ENCODE measurements around the gene ALX4. TPM values are rescaled to one million over a fixed set of nuclear protein-coding genes. Genes with fewer than 3 reads are reported as not detected.

The ALX4 gene
- polyA plus RNA-seq, 1 of the 3 experiments (the other 2 are of a cell fraction): under 0.01 TPM

DNA sequence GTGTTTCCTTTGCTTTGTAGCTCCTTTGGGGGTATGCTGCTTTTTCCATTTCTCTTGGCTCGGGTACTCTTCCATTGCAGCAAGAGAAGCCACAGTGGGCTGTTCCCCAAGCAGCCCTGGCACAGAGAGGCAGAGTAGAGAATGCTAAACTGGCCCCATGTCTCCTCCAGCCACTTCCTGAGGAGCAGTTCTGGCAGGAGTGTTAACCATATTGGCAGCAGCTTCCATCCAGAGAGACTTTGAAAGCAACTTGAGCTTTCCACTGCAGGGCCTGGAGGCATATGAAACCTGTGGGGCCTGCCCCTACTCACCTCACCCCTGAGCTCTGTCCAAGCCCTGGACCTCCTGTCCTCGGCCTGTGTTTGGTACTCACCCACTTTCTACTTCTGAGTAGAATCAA is 61.8 kb downstream of the ALX4 start:
- H3K27ac ChIP-seq (ENCODE audit: low read depth in 2 of 2, low read length in 1 of 2): no peak overlapping the region
- H3K36me3 ChIP-seq (replicated peaks in 1 of 2; ENCODE audit: control insufficient read depth in 1 of 2, insufficient read depth in 2 of 2, low read length in 1 of 2): peaks cover 0 to 4% of the 10 kb centered on the region in 2 experiments
- no peak overlapping the region for H3K4me3 ChIP-seq (ENCODE audit: low read depth in 2 of 2, low read length in 1 of 2)
- no peaks in the 10 kb centered on the region for H3K79me2 ChIP-seq (ENCODE audit: insufficient read depth)
- H4K20me1 ChIP-seq (ENCODE audit: insufficient read depth): no peaks in the 10 kb centered on the region
- H3K9me3 ChIP-seq: peaks cover 8% of the 10 kb centered on the region; the same call in 1 of the 2 replicates
- peaks cover 17% of the 10 kb centered on the region for H3F3A ChIP-seq (replicated peaks; ENCODE audit: insufficient read depth)
- WGBS (ENCODE audit: low lambda C conversion rate): 90% methylated on average over 2 of the region's 2 CpGs
- DNase-seq: no peak
- H3K4me2 ChIP-seq: no peak overlapping the region
- H3K4me1 ChIP-seq (ENCODE audit: control insufficient read depth in 1 of 2, insufficient read depth in 2 of 2, low read depth in 1 of 2, low read length in 1 of 2): peaks cover 19 to 46% of the 10 kb centered on the region in 2 experiments
- H2AFZ ChIP-seq (ENCODE audit: low read depth): no peak overlapping the region
- H3K9ac ChIP-seq: no peak overlapping the region
- no peaks in the 10 kb centered on the region for H3K27me3 ChIP-seq (ENCODE audit: insufficient read depth)
- H3K9me2 ChIP-seq: no peaks in the 10 kb centered on the region
- ChIA-PET POLR2A (no interaction called here), CTCF (interaction anchor here (0.6 to 2.5 kb wide), 6 partner anchors 11 to 153 kb away, joined by 3 to 8 read pairs (median 4); partner anchors contain the start of gene EXT2)
- TF ChIP-seq, protein P1, sequence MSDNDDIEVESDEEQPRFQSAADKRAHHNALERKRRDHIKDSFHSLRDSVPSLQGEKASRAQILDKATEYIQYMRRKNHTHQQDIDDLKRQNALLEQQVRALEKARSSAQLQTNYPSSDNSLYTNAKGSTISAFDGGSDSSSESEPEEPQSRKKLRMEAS (IDR thresholded peaks at IDR 0.05; ENCODE audit: low read depth): no peak
- TF ChIP-seq, protein P2, sequence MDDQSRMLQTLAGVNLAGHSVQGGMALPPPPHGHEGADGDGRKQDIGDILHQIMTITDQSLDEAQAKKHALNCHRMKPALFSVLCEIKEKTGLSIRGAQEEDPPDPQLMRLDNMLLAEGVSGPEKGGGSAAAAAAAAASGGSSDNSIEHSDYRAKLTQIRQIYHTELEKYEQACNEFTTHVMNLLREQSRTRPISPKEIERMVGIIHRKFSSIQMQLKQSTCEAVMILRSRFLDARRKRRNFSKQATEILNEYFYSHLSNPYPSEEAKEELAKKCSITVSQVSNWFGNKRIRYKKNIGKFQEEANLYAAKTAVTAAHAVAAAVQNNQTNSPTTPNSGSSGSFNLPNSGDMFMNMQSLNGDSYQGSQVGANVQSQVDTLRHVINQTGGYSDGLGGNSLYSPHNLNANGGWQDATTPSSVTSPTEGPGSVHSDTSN (IDR thresholded peaks at IDR 0.05): no peak
- TF ChIP-seq RCOR1 (IDR thresholded peaks at IDR 0.05; ENCODE audit: low read length) (no peak), TEAD4 (IDR thresholded peaks at IDR 0.05; ENCODE audit: borderline replicate concordance, insufficient read depth) (no peak), SIN3A (IDR thresholded peaks at IDR 0.05; ENCODE audit: borderline replicate concordance, low read depth, low read length) (no peak), RXRA (IDR thresholded peaks at IDR 0.05; ENCODE audit: borderline replicate concordance, low read depth) (no peak), GABPA (IDR thresholded peaks at IDR 0.05; ENCODE audit: low read depth) (no peak), MXI1 (IDR thresholded peaks at IDR 0.05; ENCODE audit: low read depth, low read length) (no peak), RFX5 (IDR thresholded peaks at IDR 0.05; ENCODE audit: low read length) (no peak), SMC3 (IDR thresholded peaks at IDR 0.05; ENCODE audit: low read depth, low read length) (no peak), FOXJ3 (CRISPR knock-in tag; IDR thresholded peaks at IDR 0.05) (no peak), GATA2 (CRISPR knock-in tag; IDR thresholded peaks at IDR 0.05) (no peak), EZH2phosphoT487 (IDR thresholded peaks at IDR 0.05; ENCODE audit: borderline replicate concordance, low read depth) (no peak), POLR2AphosphoS5 (IDR thresholded peaks at IDR 0.05; ENCODE audit: low read depth, low read length) (no peak), USF2 (IDR thresholded peaks at IDR 0.05; ENCODE audit: borderline replicate concordance, low read depth, low read length) (no peak)
- TF ChIP-seq, protein P3, sequence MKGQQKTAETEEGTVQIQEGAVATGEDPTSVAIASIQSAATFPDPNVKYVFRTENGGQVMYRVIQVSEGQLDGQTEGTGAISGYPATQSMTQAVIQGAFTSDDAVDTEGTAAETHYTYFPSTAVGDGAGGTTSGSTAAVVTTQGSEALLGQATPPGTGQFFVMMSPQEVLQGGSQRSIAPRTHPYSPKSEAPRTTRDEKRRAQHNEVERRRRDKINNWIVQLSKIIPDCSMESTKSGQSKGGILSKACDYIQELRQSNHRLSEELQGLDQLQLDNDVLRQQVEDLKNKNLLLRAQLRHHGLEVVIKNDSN (IDR thresholded peaks at IDR 0.05; ENCODE audit: borderline replicate concordance, low read depth): no peak
- TF ChIP-seq, protein P4, sequence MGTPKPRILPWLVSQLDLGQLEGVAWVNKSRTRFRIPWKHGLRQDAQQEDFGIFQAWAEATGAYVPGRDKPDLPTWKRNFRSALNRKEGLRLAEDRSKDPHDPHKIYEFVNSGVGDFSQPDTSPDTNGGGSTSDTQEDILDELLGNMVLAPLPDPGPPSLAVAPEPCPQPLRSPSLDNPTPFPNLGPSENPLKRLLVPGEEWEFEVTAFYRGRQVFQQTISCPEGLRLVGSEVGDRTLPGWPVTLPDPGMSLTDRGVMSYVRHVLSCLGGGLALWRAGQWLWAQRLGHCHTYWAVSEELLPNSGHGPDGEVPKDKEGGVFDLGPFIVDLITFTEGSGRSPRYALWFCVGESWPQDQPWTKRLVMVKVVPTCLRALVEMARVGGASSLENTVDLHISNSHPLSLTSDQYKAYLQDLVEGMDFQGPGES (IDR thresholded peaks at IDR 0.05; ENCODE audit: low read depth, low read length): no peak

All from SK-N-SH (cell line).